H1 (cell line): ENCODE results near the gene NDUFB10. TPM values are rescaled to one million over a fixed set of nuclear protein-coding genes. Genes with fewer than 3 reads are reported as not detected.

Experiments used
- CEBPB ChIP-seq: IDR thresholded peaks from 2 replicates; pipeline ENCODE4 v1.6.1; 2012; ENCODE audit warnings: low read depth, low read length
- JUN ChIP-seq: IDR thresholded peaks from 2 replicates; pipeline ENCODE4 v1.6.1; 2011; ENCODE audit warnings: low read depth, mild to moderate bottlenecking, improper control_type of control experiment, low read length
- JUND ChIP-seq: IDR thresholded peaks from 2 replicates; pipeline ENCODE4 v1.6.1; 2011; ENCODE audit warnings: mild to moderate bottlenecking, improper control_type of control experiment, low read length
- SP1 ChIP-seq: IDR thresholded peaks from 2 replicates; pipeline ENCODE4 v1.6.1; 2011; ENCODE audit warnings: low read depth, low read length
- SRF ChIP-seq: IDR thresholded peaks from 2 replicates; pipeline ENCODE4 v1.6.1; 2011; ENCODE audit warnings: mild to moderate bottlenecking, low read depth, low read length, moderate library complexity
- TAF7 ChIP-seq: optimal IDR thresholded peaks from 2 replicates; pipeline ENCODE3; 2011; ENCODE audit warnings: low read depth, mild to moderate bottlenecking, inconsistent platforms, low read length, moderate library complexity, borderline replicate concordance
- polyA plus RNA-seq, 7 experiments: library from polyadenylated mRNA; depleted of rRNA in 3 of 7; stranded (reverse) in 5 of 7; unstranded in 2 of 7; fragments of >200 nt in 5 of 7; fragments of 200-250 nt in 2 of 7; gene quantifications; 1 replicate in 5 of 7; 2 replicates in 1 of 7; 4 replicates in 1 of 7; pipeline versions ENCODE4 v1.2.1 to v1.2.3, GENCODE V29; 2011 to 2013; ENCODE audit warnings: missing spikeins in 2 of 7, mixed read lengths in 2 of 7
- total RNA-seq: library from RNA; stranded (reverse); fragmentation: NEBNext Ultra II Directional; extraction: Animal tissue kit (Norgen Biotek cat#: 25700); gene quantifications from 2 replicates; pipeline ENCODE4 v1.2.1, GENCODE V29; 2021

NDUFB10 gene
- total and polyA plus RNA-seq, 2 of the 8 experiments (the other 6 are each of a cell fraction or from before 2014, with no cell fraction given), result 183 to 194 TPM

DNA sequence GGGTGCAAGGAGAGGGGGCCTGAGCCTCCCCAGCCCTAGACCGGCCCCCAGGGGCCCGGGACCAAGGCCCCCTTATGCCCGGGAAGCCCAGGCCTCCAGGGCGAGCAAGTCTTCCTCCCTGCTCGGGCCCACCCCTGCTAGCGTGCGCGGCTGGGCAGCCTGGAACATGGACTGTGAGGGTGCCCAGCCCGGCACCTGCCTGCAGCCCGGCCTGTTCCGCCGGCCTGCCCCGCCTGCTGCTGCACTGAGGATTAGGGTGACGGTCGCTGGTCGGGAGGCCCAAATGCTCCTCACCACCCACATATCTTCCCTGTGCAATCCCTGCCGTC, 47.2 kb upstream of the NDUFB10 start (continued):
- TF ChIP-seq TAF7 (no peak), JUND (no peak), JUN (no peak), SP1 (no peak), SRF (no peak), CEBPB (no peak)
